Activated gamma-delta T cell treated with Interleukin-2 at 50 U/mL for 16 hours (primary cell): ENCODE results near the gene CD180.

Experiments used
- DNase-seq: peaks from one replicate; pipeline ENCODE4 v3.0.0-alpha.2; 2020

Gene CD180

DNA sequence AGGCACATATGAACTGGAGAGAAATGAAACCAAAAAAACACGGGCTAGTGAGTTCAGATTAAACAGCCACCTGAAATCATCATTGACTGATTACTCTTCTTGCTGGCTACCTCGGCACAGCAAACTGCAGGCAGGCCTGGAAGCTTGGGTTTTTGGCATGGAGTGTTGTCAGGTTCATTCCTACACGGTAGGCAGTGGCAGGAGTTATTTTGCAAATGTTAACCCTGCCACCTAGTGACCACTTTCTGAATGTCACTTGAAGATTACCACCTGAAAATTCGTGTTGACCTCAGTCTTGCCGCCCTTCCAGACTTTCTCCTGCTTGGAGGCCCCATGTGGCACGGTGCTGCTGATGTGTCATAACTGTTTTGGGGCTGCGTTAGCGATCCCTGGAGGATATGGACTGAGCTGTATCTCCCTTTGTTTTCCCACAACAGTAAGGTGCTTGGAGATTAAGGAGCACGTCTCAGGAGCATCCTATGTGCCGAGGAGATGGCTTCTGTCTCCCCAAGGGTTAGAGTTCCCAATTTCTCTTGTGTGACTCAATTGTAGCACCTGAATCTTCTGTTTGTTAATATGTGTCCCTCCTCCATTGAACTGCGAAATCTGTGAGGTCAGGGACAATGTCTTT lies 12.7 kb upstream of the CD180 start:
- DNase-seq: peak; percentile 59

DNA sequence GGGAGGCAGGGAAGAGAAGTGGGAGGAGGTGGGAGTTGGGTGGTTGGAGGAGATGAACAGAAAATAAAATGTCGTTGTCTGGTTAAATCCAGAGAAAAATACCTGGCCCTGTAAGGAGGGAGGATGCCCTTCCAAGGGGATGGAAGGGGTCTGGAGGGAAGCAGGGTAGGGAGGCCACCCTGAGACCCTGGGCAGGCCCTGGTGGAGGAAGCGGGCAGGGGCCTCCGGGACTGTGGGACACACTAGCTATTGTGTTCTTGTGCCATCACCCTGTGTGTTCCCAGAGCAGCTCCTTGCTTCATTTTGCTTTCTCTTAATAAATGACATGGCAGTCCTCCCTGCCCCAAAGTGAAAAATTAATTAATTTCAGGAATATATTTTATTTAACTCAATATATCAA lies 11.8 kb upstream of the CD180 start:
- no peak for DNase-seq

DNA sequence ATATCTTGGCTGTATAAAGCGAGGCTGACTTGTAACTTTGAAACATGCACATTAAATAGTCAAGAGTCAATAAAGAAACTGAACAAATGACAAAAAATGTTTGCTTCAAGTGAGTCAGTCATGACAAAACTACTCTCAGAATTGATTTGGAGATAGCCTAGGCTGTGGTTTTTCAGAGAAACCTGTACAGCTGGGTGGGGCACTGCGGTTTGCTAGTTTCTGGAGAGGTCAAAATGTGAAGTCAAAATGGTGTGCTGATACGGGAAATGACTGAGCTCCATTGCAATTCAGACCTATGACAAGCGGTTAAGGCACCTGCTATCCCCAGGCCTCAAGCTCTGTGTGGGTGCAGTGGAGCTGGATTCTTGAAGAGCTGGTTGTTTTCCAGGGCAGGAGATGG lies 10.3 kb upstream of the CD180 start:
- DNase-seq: peak; percentile 72

DNA sequence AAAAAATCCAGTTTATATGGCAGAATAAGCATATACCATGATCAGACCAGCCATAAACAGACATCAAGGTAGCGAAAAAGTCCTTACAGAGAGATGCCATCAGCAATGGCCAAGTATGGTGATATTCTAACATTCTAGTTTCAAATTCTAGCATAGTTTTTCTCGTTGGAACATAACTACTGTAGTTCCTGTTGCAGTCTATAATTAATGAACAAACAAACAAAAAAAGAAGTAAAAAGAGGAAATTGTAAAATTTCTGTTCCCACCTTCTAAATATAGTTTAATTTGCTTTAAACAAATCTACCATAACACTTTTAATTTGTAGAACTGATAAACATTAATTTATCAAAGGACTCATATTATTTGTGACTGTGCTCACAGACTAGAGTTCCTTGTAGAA lies 9.9 kb upstream of the CD180 start:
- no peak for DNase-seq

DNA sequence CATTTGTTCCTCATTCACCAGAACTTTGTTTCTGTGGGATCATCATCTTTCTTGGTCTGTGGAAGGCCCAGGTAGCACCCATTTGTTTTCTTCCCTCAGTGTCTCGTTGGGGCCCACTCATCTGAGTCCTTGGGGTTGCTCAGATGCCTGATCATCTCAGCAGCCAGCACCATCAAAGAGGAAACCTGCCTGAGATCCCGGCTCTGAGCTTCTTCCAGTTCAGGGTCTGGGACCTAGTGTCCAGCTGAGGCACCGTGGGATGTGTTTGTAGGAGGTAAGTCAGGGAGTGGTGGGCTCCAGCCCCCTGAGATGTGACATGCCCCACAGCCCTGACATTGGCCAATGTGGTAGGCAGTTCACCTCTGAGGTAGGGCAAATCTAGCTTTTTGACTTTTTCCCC lies 9.4 kb upstream of the CD180 start:
- DNase-seq: no peak

DNA sequence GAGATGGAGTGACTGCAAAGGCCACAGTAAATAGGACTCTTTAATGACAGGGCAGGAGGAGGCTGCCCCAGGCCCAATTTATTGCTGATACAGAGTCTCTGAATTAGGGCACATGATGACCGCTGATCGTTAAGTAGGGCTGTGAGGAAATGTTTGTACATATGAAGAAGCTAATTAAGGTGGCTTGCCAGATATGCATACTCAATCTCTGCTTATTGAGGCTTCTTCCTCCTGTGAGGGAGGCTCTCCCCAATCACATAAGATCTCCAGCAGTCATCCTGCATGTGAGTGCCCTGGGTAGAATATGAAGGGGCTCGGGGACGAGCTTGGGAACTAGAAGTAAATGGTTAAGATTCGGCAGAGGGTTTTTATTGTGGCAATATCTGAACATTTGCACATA lies 8.2 kb upstream of the CD180 start:
- no peak for DNase-seq

DNA sequence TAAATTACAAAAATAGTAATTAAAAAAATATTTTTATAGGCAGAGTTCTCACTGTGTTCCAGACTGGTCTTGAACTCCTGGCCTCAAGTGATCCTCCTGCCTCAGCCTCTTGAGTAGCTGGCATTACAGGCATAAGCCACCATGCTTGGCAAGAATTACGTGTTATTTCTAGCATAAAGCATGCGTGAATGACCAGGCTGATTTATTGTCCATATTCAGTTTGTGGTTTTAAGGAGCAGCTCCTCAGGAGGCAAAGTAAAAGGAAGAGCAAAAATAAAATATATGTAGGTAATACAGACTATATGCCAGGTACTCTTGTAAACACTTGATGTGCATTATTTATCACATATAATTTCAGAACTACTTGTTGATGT lies 7.1 kb upstream of the CD180 start:
- DNase-seq: no peak

DNA sequence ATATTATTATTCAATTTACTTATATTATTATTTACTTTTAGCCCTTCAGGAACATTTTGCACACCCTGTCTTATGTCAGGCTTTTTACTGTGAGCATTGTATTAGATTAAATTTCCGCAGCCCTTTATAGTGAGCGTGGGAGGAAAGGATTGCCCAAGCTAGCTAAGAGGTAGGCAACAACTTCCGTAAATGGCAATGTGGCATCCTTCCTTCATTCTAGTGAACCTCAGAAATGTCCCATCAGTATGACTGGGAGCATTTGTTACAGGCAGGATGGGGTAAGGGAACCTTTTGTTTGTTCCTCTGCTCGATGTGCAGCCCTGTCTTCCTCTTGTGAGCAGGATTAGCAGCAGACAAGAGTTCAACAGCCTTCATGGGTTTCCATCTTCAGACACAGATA lies 6.2 kb upstream of the CD180 start:
- no peak for DNase-seq

DNA sequence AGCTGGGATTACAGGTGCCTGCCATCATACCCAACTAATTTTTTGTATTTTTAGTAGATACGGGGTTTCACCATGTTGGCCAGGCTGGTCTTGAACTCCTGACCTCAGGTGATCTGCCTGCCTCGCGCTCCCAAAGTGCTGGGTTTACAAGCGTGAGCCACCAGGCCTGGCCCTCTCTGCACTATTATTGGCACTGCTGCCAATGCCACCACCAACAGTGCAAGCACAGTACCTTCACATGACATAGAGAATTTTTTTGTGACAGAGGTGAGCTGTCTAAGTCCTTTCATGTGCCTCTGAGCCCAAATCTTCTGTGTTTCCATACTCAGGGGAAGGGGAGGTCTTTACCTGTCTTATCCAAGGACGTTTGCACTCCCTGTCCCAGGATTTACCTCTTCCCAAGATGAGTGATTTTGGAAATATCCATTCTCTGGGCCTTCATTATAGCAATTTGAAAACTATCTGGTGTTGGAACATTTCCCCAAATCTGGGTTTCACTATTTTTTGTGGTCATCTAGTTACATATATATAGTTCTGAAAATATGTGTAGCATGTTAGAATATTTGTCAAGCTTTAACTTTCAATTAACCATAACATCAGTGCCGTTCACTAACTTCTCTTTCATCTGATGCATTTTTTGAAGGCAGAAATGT lies 5.4 kb upstream of the CD180 start:
- no peak for DNase-seq

DNA sequence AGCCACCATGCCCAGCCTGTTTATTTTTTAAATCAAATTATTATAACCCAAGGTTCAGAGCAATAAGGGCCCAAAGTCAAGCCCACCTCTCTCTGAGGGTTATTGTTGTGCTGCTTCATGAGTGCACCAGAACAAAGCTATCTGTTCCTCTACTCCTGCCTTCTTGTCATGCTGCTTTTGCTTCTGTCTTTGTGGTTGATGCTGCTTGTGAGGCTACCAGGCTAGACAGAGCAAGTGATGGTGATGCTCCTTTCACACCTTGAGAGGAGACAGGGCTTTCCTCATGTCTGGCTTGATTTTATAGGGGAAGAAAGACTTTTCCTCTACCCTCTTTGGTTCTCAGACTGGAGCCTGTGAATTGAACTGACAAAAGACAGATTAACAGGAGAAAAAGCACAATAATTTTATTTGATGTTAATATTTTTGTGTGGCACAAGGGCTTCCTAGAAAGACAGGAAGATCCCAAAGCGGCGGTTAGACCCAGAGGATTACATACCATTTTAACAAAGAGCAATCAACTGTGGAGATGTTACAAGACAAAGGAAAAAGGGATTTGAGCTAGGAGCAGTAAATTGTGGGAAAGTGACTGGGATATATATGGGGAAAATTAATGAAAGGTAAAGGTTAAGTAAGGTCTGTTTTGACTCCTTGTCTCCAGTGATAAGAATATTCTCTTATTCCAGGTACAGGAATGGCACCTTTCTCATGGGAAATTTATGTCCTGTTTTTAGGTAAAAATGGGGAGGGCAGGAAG lies 4.4 kb upstream of the CD180 start:
- no peak for DNase-seq

DNA sequence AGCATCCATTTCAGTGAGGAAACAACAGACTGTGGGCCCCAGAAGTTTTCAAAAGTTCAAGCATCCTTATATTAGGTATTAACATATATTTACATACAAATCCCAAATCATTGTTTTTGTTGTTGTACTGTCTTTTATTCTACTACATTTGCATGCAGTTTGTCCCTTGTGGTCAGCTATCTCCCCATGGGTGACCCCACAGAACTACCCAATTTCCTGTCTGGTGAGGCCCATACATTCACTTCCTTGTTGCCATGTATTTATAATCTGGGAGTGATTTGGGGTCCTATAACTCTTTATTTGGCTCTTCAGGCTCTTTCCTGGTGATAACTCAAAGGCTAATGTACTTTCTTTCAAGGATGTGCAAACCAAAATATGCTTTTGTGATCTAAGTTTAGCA lies 3.3 kb upstream of the CD180 start:
- DNase-seq: no peak

DNA sequence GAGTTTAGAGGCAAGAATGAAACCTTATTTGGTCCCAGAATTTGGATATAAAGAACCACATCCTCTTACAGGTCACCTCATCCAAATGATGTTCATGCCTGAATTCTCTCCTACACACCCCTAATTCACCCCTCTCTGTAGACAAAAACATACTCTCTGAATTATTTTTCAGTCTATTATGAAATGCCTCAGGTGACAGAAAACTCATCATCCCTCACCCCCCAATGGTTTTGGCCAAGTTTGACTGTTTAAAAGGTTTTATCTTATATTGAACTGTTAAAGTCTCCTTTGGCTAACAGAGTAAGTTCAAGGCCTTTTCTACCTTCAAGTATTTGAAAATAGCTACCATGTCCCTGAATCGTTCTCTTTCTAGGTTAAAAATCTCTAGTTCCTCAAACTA lies 2.3 kb upstream of the CD180 start:
- no peak for DNase-seq

DNA sequence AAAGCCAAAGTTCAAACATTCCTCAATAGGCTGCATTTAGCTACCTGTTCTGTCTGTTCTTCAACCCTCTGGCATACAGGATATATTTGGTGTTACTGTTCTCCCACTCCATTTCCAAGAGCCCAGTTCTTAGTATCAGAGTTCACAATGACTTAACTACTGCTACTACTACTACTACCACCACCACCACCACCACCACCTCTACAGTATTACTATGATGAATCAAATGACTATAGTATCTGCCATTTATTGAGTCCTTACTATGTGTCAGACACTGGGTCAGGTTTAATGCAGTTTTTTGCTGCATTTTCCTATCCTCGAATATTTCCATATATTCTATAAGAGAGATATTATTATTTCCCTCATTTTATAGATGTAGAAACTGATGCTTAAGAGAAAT lies 937 bp upstream of the CD180 start:
- DNase-seq: no peak

DNA sequence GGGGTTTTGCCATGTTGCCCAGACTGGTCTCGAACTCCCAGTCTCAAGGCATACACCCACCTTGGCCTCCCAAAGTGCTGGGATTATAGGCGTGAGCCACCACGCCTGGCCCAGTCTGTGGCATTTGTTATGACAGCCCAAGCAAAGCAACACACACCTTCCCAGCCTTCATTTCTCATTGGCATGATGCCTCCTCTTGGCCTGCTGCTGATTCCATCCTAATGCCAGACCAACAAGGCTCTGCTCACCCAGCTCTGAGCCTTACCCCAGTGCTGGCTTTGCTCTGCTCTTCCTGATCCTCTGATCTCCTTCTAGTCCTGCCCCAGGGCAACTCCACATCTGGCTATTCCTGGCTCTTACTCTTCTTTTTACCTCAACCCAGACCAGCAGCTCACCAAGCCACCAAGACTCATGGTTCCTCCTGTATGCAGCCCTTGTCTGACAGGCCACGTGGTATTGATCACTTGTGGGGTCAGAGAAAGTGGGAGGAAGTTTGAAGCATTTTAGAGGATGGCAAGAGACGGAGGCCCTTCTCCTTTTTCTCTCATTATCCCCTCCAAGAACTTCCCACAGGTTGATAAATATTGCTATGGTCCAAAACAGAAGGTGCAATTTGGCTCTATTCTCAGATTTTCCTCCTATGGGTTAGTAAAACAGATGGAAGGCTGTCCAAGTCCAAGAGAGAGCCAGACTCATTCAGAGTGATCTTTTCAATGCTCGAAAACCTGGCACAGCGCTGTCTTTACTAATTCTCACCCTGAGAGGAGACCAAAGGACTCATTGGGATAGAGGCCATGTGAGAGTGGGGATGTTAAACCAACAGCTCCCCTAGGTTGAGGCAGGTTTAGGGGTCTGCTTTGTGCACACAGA lies 958 bp downstream of the CD180 start:
- DNase-seq: no peak

DNA sequence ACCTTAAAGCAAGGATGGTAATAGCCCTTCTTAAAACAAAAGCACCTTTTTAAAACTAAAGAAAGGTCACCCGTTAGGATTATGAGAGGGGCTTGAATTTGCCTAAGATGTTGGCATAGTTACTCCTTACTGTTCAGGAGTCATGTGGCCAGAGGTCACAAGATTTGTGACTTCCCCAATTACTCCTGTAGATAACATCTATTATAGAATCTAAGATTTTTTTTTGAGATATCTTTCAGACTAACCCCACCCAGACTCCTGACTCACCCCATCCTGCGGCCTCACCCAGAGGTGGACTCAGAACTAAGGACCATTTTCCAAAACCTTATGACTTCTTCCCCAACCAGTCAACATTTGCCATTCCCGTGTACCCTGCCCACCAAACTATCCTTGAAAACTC lies 2.4 kb downstream of the CD180 start:
- no peak for DNase-seq

DNA sequence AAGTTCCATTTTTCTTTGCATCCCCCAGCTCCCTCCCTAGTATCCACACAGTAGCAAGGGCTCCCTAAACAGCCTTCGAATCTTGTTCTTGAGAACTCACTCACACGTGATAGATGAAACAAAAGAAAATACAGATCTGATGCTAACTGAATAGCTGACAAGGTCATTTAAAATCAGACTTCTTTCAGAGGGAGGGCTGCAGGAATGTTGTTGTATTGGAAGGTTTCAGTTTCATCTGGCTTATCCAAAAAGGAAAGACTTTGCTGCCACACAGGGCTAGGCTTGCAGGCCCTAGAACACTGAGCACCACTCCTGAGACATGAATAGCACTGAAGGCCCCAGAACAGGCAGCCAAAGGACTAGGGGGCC lies 3.2 kb downstream of the CD180 start:
- DNase-seq: no peak

DNA sequence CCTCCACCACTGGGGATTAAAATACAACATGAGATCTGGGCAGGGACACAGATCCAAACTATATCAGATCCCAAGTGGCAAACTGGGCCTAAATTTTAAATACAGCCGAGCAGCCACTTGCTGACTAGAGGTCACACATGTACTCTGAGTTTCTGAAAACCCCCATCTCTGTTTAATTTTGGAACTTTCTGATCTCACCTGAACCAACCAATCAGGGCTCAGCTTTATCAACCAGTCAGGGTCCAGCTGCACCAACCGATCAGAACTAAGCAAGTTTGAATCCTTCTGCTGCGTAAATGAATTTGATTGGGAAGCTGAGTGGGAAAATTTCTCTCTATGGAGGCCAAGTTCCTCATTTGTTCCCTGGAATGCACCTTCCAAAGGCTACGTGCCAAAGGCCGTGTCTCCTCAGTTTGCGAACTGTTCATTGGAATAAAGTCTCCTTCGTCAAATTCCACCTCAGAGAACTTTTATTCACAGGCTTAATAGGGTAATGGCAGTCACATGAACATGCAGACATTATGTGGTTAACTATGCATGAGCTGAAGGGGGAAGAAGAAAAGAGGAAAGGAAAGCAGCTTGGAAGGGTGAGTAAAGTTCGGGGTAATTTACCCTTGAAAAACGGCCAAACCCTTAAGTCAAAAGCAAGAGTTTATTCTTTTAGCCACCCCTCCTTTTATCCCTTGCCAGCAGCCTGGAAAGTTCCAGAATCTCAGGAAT lies 3.7 kb downstream of the CD180 start:
- DNase-seq: no peak

DNA sequence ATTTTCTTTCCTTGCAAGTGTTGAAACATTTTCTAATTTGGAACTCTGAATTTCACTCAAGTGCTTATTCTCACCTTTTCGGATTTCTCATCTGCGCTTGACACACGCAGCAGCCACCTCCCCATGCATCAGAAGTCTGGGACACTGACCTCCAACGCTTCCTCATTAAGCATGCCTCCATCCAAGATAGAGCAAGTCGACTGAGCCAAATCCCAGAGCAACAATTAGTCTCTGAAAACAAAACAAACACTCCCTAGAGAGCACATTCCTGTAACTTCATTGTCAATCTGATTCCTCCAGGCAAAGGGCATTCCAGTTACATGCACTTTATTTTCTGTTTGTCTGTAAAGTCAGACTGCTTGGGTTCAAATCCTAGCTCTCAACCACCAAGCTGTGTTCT lies 5.7 kb downstream of the CD180 start:
- no peak for DNase-seq

DNA sequence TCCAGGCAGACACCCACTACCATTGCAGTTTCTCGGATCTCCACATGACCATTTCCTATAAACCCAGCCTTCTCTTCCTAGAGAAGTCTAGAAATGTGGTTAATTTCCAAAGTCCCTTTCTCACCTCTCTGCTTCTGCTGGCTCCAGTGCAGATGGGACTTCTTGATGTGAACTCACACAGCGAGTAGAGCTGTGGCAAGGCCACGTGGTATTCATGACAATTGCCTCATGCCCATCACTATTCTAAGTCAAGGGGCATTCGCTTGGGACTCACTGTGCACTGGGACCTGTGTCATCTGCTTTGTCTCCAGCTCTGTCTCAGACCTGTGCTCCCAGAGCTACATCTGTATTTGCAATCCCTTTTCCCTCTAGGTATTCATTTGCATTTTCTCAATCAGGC lies 6.2 kb downstream of the CD180 start:
- no peak for DNase-seq

DNA sequence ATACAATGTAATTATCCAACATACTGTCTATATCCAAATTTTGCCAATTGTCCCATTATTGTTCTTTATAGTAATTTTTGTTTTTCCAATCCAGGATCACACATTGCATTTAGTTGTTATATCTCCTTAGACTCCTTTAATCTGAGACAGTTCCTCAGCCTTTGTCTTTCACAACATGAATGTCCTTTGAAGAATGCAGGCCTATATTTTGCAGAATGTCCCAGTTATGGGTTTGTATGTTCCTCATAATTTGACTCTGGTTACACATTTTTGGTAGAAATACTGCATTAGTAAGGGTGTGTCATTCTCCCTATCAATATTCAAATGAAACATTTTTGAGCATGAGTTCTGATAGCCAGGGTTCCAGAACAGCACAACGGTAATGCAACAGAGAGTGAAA lies 6.7 kb downstream of the CD180 start:
- no peak for DNase-seq

DNA sequence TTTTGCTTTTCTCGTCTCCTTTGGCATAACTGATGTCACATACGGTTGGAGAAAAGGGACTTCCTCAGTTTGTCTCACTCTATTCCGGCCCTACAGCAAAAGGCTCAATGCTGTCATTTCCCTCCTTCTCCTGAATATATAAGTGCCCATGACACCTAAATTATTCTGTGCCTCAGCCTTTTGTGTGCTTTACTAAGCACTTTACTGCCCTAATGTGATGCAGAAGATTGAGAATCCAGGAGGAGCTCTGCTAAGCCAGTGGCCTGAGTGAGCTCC lies 7.6 kb downstream of the CD180 start:
- no peak for DNase-seq

DNA sequence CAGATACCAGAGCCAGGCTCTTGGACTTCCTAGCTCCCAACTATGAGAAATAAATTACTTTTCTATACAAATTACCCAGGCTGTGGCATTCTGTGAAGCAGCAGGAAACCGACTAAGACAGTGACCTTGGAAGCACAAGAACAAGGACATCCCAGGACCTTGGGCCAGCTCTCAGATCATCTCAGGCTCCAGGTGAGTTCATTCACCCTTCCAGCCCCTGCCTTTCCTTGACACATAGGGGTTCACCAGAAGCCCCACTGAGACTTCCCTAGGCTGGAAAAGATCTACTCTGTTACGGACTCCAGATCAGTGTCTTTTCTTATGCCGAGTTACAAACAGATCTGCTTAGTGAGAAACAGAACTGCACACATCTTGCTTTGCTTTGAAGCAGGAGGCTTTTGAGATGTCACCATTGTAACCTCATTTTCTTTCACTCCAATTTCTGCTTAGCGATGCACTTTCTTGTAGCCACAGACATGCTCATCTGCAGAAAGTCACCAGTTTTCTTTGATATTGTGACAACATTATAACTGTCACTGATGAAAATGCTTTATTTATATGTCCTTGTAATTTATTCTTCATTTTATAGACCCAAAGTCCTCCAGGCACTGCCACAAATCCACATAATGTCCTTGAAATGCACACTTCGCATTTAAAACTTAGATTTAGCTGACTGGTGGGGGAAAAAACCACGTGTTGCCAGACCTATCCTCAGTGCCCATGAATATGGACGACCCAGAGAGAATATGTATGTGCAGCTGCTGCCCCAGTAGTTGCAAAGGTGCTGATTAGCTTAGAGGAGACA lies 8.1 kb downstream of the CD180 start:
- no peak for DNase-seq
